Measurements from ENCODE around the gene BPIFA1.

DNA sequence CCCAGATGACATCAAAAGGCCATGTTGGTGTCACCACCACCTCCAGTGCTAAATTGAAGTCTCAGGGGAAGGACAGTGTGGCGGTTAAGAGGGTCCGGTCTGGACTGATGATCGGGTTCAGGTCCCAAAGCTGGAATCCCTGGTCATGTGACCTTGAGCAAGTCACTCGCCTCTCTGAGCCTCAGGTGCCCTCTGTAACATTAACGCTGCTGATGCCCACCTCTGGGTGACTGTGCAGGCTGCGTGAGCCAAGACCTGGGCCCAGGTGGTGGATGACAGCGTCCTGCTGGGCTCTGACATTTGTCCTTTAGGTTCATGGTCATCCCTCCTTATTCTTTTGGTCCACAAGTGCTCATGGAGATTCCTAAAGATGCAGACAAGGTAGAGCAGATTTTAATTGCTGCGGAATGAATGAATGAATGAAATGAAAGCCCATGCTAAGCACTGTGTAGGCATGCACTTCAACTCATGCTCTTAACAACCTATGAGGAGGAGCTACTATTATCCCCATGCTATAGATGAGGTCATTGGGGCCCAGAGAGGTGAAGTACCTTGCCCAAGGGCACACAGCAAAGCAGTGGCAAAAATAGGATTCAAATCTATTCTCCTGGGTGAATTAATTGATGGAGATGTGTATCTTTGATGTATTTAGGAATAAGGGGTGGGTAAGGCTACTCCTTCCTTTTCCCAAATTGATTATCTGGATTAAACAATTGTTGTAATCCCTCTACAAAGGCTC is 46.6 kb downstream of the BPIFA1 start:
- TF ChIP-seq EZH2 (IDR thresholded peaks at IDR 0.05; ENCODE audit: borderline replicate concordance, insufficient read depth, low read length, poor library complexity, severe bottlenecking) (no peak), RAD21 (conservative IDR thresholded peaks at IDR 0.05) (no peak), POLR2AphosphoS5 (IDR thresholded peaks at IDR 0.05) (no peak), TAF1 (IDR thresholded peaks at IDR 0.05; ENCODE audit: low read depth) (no peak), REST (IDR thresholded peaks at IDR 0.05; ENCODE audit: borderline replicate concordance) (no peak), EP300 (conservative IDR thresholded peaks at IDR 0.05; ENCODE audit: poor library complexity, severe bottlenecking) (no peak), MXI1 (conservative IDR thresholded peaks at IDR 0.05; ENCODE audit: poor library complexity, severe bottlenecking) (no peak)
- TF ChIP-seq, protein P1, sequence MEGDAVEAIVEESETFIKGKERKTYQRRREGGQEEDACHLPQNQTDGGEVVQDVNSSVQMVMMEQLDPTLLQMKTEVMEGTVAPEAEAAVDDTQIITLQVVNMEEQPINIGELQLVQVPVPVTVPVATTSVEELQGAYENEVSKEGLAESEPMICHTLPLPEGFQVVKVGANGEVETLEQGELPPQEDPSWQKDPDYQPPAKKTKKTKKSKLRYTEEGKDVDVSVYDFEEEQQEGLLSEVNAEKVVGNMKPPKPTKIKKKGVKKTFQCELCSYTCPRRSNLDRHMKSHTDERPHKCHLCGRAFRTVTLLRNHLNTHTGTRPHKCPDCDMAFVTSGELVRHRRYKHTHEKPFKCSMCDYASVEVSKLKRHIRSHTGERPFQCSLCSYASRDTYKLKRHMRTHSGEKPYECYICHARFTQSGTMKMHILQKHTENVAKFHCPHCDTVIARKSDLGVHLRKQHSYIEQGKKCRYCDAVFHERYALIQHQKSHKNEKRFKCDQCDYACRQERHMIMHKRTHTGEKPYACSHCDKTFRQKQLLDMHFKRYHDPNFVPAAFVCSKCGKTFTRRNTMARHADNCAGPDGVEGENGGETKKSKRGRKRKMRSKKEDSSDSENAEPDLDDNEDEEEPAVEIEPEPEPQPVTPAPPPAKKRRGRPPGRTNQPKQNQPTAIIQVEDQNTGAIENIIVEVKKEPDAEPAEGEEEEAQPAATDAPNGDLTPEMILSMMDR (IDR thresholded peaks at IDR 0.05; ENCODE audit: poor library complexity, severe bottlenecking), result no peak

Data from neural cell (in vitro differentiated cells).